Peyer's patch (tissue), 4 donors: Measurements from ENCODE around the gene NPHS2.

ENCODE experiments used
- POLR2A ChIP-seq, 2 donors: fragments of 450-650 bp; IDR thresholded peaks; one replicate each; pipeline ENCODE4 v1.5.1; 2017; ENCODE audit warnings: antibody characterized with exemption in 2 of 2, mild to moderate bottlenecking in 2 of 2, moderate library complexity in 2 of 2
- TF ChIP-seq, protein P1 (sequence below), 6 experiments: fragments of 450-650 bp in 4 of 6; fragments of 200-600 bp in 2 of 6; sonication (generic) in 1 of 6; IDR thresholded peaks; one replicate each; pipeline ENCODE4 v1.5.1; 2017 to 2019; ENCODE audit warnings: antibody characterized with exemption in 6 of 6, mild to moderate bottlenecking in 3 of 6, moderate library complexity in 1 of 6

DNA sequence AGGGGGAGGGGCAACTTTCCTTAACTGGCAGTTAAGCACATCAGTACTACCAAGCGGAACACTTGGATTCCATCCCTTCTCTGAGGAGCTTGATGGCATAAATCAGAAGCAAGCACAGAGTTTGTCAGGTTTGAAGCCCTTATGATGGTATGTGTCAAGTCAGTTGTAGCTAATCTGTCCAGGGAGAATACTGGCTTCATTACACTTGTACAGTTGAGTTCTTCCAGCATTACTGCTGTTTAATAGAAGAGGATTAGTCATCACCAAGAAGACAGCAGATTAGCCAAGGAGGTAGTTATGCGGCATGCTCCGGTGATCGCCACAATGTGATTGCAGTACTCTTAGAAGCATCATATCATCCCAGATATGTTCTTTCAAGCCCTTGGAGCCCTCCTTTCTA, 13.8 kb upstream of the NPHS2 start:
- TF ChIP-seq, protein P1, sequence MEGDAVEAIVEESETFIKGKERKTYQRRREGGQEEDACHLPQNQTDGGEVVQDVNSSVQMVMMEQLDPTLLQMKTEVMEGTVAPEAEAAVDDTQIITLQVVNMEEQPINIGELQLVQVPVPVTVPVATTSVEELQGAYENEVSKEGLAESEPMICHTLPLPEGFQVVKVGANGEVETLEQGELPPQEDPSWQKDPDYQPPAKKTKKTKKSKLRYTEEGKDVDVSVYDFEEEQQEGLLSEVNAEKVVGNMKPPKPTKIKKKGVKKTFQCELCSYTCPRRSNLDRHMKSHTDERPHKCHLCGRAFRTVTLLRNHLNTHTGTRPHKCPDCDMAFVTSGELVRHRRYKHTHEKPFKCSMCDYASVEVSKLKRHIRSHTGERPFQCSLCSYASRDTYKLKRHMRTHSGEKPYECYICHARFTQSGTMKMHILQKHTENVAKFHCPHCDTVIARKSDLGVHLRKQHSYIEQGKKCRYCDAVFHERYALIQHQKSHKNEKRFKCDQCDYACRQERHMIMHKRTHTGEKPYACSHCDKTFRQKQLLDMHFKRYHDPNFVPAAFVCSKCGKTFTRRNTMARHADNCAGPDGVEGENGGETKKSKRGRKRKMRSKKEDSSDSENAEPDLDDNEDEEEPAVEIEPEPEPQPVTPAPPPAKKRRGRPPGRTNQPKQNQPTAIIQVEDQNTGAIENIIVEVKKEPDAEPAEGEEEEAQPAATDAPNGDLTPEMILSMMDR (IDR thresholded peaks at IDR 0.05): no peak
- no peak for TF ChIP-seq POLR2A (IDR thresholded peaks at IDR 0.05)
